ENCODE results near the gene TTLL11.

The TTLL11 gene

DNA sequence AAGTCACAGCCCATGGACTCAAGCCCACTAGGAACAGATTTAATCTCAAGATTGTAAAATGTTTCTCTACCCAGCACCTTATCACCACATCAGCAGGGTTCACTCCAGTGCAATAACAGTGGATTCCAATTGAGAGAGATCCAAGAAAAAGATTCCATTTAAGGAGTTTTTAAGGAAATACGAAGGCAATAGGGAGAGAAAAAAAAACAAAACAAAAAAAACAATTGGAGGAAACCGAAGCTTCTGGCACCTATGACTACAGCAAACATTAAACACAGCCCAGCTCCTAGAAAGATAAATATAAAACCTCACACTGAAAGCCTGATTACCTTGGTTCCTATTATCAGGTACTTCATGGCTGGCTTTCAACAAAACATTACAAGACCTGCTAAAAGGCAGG is 249.0 kb downstream of the TTLL11 start:
- Histone ChIP-seq H3K27ac (no peak overlapping the region), H3K9me3 (replicated peaks in 1 of 11) (peaks cover 26 to 39% (median 32%) of the 10 kb centered on the region in 11 experiments; a peak in 21 of 22 replicates), H3K27me3 (no peaks in the 10 kb centered on the region), H3K4me1 (peaks cover 0 to 32% (median 20%) of the 10 kb centered on the region in 10 experiments; a peak in 13 of 20 replicates), H3K36me3 (0 out of 22 replicates have a peak, but pooled peaks cover 0 to 4% (median 0%) of the 10 kb centered on the region in 11 experiments), H3K4me2 (no peak overlapping the region), H4K20me1 (no peaks in the 10 kb centered on the region), H3K9ac (no peak overlapping the region), H3K4me3 (no peak overlapping the region)
- TF ChIP-seq Cebpa-rat (IDR thresholded peaks at IDR 0.05), result no peak

DNA sequence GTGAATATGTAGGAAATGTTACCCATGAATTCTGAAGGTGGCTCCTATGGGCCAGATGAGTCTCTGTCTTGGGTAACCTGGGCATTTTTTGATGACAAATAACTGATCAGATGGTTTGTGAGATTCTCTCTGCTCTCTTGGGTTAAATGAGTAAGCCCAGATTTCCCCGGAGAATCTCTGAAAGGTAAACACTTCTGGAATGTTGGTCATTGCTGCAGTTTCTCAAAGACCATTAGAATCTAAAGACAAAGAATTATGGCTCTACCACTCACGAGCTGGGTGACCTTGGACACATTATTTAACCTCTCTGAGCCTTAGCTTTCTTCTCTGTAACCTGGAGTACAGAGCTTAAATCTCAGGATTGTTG is 250.5 kb downstream of the TTLL11 start:
- H3K4me1 ChIP-seq, result peaks cover 0 to 37% (median 21%) of the 10 kb centered on the region in 10 experiments; a peak in 13 of 20 replicates
- H3K9ac ChIP-seq, result no peak overlapping the region
- H4K20me1 ChIP-seq, result no peaks in the 10 kb centered on the region
- TF ChIP-seq Cebpa-rat (IDR thresholded peaks at IDR 0.05), result no peak
- no peak overlapping the region for H3K4me3 ChIP-seq
- no peak overlapping the region for H3K27ac ChIP-seq
- H3K36me3 ChIP-seq, result 0 out of 22 replicates have a peak, but pooled peaks cover 0 to 4% (median 0%) of the 10 kb centered on the region in 11 experiments
- H3K27me3 ChIP-seq, result no peaks in the 10 kb centered on the region
- H3K4me2 ChIP-seq, result no peak overlapping the region
- H3K9me3 ChIP-seq (replicated peaks in 1 of 11), result peaks cover 15 to 24% (median 18%) of the 10 kb centered on the region in 11 experiments; a peak in 21 of 22 replicates

DNA sequence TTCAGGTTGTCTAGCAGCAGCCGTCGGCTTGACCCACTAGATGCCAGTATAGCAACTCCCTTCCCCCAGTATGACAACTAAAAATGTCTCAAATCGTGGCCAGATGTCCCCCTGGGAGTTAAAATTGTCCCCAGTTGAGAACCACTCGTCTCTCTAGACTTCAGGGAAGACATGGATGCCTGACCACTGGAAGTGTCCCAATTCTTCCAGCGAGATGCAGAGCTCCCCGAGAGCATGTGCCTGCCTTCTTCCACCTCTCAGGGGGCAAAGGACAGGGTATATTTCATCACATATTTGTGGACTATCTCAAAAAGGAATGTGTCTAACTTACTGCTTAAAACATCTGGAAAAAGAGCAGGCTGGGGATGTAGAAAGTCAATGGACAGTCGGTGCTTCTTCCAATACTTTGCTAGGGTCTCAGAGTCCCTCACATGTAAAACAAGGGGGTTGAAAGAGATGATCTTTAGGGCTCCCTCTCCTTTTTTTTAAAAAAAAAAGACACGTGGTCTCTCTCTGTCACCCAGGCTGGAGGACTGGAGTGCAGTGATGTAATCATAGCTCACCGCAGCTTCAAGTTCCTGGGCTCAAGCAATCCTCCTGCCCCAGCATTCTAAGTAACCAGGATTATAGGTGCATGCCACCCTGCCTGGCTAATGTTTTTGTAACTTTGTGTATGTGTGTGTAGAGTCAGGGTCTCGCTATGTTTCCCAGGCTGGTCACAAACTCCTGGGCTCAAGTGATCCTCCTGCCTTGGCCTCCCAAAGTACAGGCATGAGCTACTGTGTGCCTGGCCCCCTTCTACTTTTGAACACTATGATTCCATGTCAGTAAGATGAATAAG is 251.1 kb downstream of the TTLL11 start:
- TF ChIP-seq Cebpa-rat (IDR thresholded peaks at IDR 0.05), result no peak
- Histone ChIP-seq H3K9me3 (replicated peaks in 1 of 11) (peaks cover 15 to 23% (median 17%) of the 10 kb centered on the region in 11 experiments; a peak in 20 of 22 replicates), H3K9ac (no peak overlapping the region), H4K20me1 (no peaks in the 10 kb centered on the region), H3K4me2 (peak overlapping the region in 7 of 11 experiments; percentile 11 to 65 (median 46); a peak in 11 of 22 replicates), H3K27ac (no peak overlapping the region), H3K4me1 (peaks cover 0 to 37% (median 21%) of the 10 kb centered on the region in 10 experiments; a peak in 13 of 20 replicates), H3K27me3 (no peaks in the 10 kb centered on the region), H3K4me3 (no peak overlapping the region), H3K36me3 (0 out of 22 replicates have a peak, but pooled peaks cover 0 to 4% (median 0%) of the 10 kb centered on the region in 11 experiments)

DNA sequence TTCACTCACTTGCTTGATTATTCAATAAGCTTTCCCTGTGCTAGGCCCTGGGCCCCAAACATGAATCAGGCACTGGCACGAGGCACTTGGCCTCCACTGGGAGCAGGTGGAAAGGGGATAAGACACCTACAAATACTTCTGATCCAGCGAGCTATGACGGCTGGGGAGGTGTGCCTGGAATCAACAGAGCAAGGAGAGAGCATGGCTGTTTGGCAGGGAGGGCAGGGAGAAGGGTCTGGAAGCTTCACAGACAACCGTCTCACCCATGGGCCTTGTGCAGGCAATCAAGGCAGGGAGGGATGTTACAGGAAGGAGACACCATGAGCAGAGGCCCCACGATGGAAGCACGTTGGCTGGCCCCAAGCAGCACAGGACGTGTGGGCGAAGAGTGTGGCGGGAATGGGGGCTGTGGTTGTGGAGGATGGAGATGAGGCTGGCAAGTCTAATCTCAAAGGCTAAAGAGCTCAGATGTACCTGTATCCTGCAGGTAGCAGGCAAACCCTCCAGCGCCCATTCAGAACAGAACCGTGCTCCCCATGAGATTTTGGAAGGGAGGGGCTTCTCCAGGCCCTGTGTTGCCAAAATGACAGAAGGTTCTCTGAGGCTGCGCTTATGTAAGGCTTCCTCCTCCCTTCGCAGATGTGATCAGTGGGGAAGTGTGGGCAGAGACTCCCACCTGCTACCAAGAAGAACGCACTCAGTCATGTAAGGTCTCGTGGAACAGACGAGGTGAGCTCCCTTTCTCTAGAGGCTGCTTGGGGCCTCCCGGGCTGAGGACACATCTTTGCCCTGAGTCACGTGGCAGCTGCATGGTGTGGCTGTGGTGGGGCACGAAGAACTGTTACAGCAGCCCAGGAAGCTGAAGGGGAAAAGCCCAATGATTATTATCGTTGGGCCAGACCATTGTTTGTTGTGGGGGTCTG is 252.0 kb downstream of the TTLL11 start:
- no peak overlapping the region for H3K27ac ChIP-seq
- peaks cover 15 to 23% (median 17%) of the 10 kb centered on the region in 11 experiments; a peak in 20 of 22 replicates for H3K9me3 ChIP-seq (replicated peaks in 1 of 11)
- H3K9ac ChIP-seq, result no peak overlapping the region
- TF ChIP-seq Cebpa-rat (IDR thresholded peaks at IDR 0.05), result no peak
- H3K4me2 ChIP-seq, result peak overlapping the region in 7 of 11 experiments; percentile 11 to 65 (median 46); a peak in 11 of 22 replicates
- peaks cover 0 to 37% (median 21%) of the 10 kb centered on the region in 10 experiments; a peak in 13 of 20 replicates for H3K4me1 ChIP-seq
- H3K36me3 ChIP-seq, result 0 out of 22 replicates have a peak, but pooled peaks cover 0 to 4% (median 0%) of the 10 kb centered on the region in 11 experiments
- no peak overlapping the region for H3K4me3 ChIP-seq
- H4K20me1 ChIP-seq, result no peaks in the 10 kb centered on the region; a peak in 1 of 22 replicates
- H3K27me3 ChIP-seq, result no peaks in the 10 kb centered on the region

DNA sequence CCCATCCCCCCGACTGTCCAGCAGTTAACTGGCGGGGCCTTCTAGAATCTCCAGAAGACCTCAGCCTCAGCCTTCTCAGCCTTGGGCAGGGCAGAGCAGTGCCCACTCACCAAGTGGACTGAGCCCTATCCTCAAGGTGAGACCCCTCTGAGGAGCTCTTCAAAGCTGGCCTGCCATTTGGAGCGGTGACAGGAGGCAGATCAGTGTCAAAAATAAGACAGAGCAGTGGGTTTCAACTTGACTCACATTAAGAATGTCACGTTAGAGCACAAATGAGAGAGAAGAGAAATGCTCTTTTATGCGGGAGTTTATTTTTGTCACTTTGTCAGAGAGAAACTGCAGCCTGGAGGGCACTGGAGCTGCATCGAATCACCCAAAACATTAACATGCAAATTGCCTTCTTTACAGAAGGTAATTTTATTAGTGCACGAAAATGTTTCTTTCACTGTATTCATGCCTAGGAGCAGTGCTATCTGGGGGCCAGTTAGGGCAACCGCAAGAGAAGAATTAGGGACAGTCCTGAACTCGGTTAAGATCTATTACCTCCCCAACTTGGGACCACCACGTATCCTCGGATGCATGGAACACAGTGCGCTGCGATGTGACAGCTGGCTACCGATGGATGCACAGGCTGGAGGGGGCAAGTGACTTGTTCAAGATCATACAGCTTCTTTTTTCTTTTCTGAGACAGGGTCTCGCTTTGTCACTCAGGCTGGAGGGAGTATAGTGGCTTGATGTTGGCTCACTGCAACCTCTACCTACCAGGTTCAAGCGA is 253.2 kb downstream of the TTLL11 start:
- Histone ChIP-seq H3K36me3 (0 out of 22 replicates have a peak, but pooled peaks cover 0 to 4% (median 0%) of the 10 kb centered on the region in 11 experiments), H3K9ac (no peak overlapping the region), H3K4me3 (no peak overlapping the region), H3K27ac (no peak overlapping the region), H3K4me1 (peaks cover 0 to 37% (median 21%) of the 10 kb centered on the region in 10 experiments; a peak in 13 of 20 replicates), H3K9me3 (replicated peaks in 1 of 11) (peaks cover 11 to 18% (median 15%) of the 10 kb centered on the region in 11 experiments; a peak in 20 of 22 replicates), H3K4me2 (peak overlapping the region in 8 of 11 experiments; percentile 20 to 65 (median 45); a peak in 12 of 22 replicates), H3K27me3 (no peaks in the 10 kb centered on the region), H4K20me1 (no peaks in the 10 kb centered on the region; a peak in 1 of 22 replicates)
- no peak for TF ChIP-seq Cebpa-rat (IDR thresholded peaks at IDR 0.05)

DNA sequence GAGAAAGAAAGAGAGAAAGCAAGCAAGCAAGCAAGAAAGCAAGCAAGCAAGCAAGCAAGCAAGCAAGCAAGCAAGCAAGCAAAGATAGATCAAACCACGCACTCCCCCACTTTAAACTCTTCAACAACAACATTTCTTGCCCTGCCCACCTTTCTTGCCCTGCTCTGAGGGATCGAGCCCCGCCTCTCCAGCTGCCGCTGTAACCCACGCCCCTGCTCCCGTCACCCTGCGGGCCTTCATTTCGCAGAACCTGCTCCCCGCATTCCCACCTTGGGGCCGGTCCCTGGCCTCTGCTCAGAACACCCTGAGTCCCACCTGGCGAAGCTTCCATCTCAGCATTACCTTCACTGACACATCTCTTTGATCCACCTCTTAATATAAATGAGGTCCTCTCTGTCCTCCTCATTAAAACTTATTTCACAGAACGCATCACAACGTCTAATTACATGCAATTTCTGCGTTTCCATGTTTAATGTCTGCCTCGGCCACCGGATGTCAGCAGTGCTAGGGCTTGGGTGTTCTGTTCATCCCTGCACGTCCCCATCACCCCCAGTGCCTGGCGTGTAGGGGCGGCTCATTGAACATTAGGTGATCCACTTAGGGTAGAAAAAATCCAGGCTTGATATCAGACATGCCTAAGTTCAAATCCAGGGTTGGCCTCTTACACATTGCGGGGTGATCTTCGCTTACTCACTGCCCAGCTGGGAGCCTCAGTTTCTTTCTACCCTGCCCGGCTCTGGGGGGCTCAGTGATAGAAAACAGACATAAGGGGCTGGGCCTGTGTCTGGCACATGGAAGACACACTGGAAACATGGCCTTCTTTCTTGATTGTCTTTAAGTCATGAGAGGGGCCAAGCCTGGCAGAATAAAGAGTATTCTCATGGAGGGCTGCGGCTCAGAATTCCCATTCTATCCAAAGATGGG is 254.1 kb downstream of the TTLL11 start:
- H4K20me1 ChIP-seq, result no peaks in the 10 kb centered on the region; a peak in 1 of 22 replicates
- H3K4me1 ChIP-seq, result peaks cover 0 to 37% (median 21%) of the 10 kb centered on the region in 10 experiments; a peak in 13 of 20 replicates
- no peak overlapping the region for H3K4me3 ChIP-seq
- 0 out of 22 replicates have a peak, but pooled peaks cover 0 to 4% (median 0%) of the 10 kb centered on the region in 11 experiments for H3K36me3 ChIP-seq
- no peak for TF ChIP-seq Cebpa-rat (IDR thresholded peaks at IDR 0.05)
- H3K9me3 ChIP-seq (replicated peaks in 1 of 11), result peaks cover 2 to 9% (median 6%) of the 10 kb centered on the region in 11 experiments; a peak in 17 of 22 replicates
- H3K27me3 ChIP-seq, result no peaks in the 10 kb centered on the region
- H3K9ac ChIP-seq, result no peak overlapping the region
- H3K27ac ChIP-seq, result no peak overlapping the region
- peak overlapping the region in 8 of 11 experiments; percentile 20 to 65 (median 45); a peak in 12 of 22 replicates for H3K4me2 ChIP-seq

Data from BLaER1 treated with 17β-estradiol and CSF1 and Interleukin-3, amounts not matched to agents 10 nM and 100 nM (cell line).